B cell (primary cell): Measurements from ENCODE around the gene MYCBPAP. TPM values are rescaled to one million over a fixed set of nuclear protein-coding genes. Genes with fewer than 3 reads are reported as not detected.

ENCODE experiments used
- ATAC-seq: fragments of 200-7000 bp; cut with Tn5 transposase; one replicate; pipeline ENCODE4 v1.10.0; 2021; ENCODE audit warnings: low read depth, mild to moderate bottlenecking, moderate number of reproducible peaks, moderate library complexity
- CTCF ChIA-PET: fragments of 350-600 bp; sonication (Branson Sonifier 250); formaldehyde crosslinking; loops from one replicate; lab custom pipeline; 2021; ENCODE audit warnings: antibody characterized with exemption, inconsistent platforms; lab: Charles Lee
- POLR2A ChIA-PET: fragments of 350-600 bp; sonication (Branson Sonifier 250); formaldehyde crosslinking; loops from one replicate; lab custom pipeline; 2021; ENCODE audit warnings: antibody characterized with exemption; lab: Charles Lee
- DNase-seq: peaks from one replicate; pipeline ENCODE4 v3.0.0; 2013
- H2AFZ ChIP-seq: 2 replicates; pipeline ENCODE4 v1.6.1; 2012; ENCODE audit warnings: mild to moderate bottlenecking, low read depth, low read length; ENCODE audit not compliant: insufficient read depth, poor library complexity, severe bottlenecking
- H3K27ac ChIP-seq, 2 donors: 1 replicate in 1 of 2; 2 replicates in 1 of 2; pipeline ENCODE4 v1.5.1; 2012 to 2013; ENCODE audit warnings: low read length in 2 of 2, mild to moderate bottlenecking in 2 of 2, moderate library complexity in 1 of 2
- H3K27me3 ChIP-seq, 4 experiments: fragments of 200-600 bp in 1 of 4; sonication (generic) in 1 of 4; replicated peaks in 1 of 4; 1 replicate in 2 of 4; 2 replicates in 2 of 4; pipeline versions ENCODE4 v1.6.1 to v1.7.0; 2013 to 2016; ENCODE audit warnings: low read length in 3 of 4, mild to moderate bottlenecking in 2 of 4, mixed read lengths in 1 of 4, moderate library complexity in 1 of 4; ENCODE audit not compliant: insufficient read depth in 4 of 4, control insufficient read depth in 3 of 4; ENCODE audit errors: control extremely low read depth in 1 of 4
- H3K36me3 ChIP-seq, 2 experiments: replicated peaks in 1 of 2; 1 replicate in 1 of 2; 2 replicates in 1 of 2; pipeline versions ENCODE4 v1.6.1 to v1.7.1; 2013; ENCODE audit warnings: low read length in 1 of 2; ENCODE audit not compliant: insufficient read depth in 2 of 2, control insufficient read depth in 1 of 2; ENCODE audit errors: control extremely low read depth in 1 of 2, extremely low read depth in 1 of 2
- H3K4me1 ChIP-seq, 2 donors: fragments of 200-600 bp in 1 of 2; sonication (generic) in 1 of 2; 1 replicate in 1 of 2; 2 replicates in 1 of 2; pipeline versions ENCODE4 v1.5.1 to v1.6.1; 2013 to 2017; ENCODE audit warnings: low read length in 2 of 2; ENCODE audit not compliant: control insufficient read depth in 2 of 2, insufficient read depth in 2 of 2
- H3K4me2 ChIP-seq: replicated peaks from 2 replicates; pipeline ENCODE3; 2012; ENCODE audit warnings: mild to moderate bottlenecking, low read depth, low read length; ENCODE audit not compliant: poor library complexity, severe bottlenecking
- H3K4me3 ChIP-seq, 5 experiments: fragments of 200-600 bp in 1 of 5; sonication (generic) in 1 of 5; 1 replicate in 3 of 5; 2 replicates in 2 of 5; pipeline versions ENCODE4 v1.5.1 to v1.7.0; 2011 to 2016; ENCODE audit warnings: low read length in 4 of 5, mild to moderate bottlenecking in 4 of 5, low read depth in 2 of 5, control low read depth in 1 of 5, moderate library complexity in 1 of 5; ENCODE audit not compliant: insufficient read depth in 1 of 5; ENCODE audit errors: control extremely low read depth in 1 of 5, extremely low read depth in 1 of 5
- H3K79me2 ChIP-seq: fragments of 200-600 bp; sonication (generic); one replicate; pipeline ENCODE4 v1.6.0; 2016; ENCODE audit warnings: low read length; ENCODE audit not compliant: control insufficient read depth, insufficient read depth
- H3K9ac ChIP-seq: fragments of 200-600 bp; sonication (generic); 2 replicates; pipeline ENCODE4 v1.6.1; 2017; ENCODE audit warnings: mild to moderate bottlenecking, low read length, moderate library complexity
- H3K9me3 ChIP-seq, 3 donors: one replicate each; pipeline versions ENCODE4 v1.6.1 to v1.7.1; 2013; ENCODE audit warnings: low read length in 2 of 3; ENCODE audit not compliant: control insufficient read depth in 2 of 3, insufficient read depth in 1 of 3; ENCODE audit errors: control extremely low read depth in 1 of 3
- H4K20me1 ChIP-seq: 2 replicates; pipeline ENCODE4 v1.6.0; 2012; ENCODE audit warnings: mild to moderate bottlenecking, low read length; ENCODE audit not compliant: insufficient read depth, control insufficient read depth, poor library complexity, severe bottlenecking
- H3K27ac Mint-ChIP-seq: one replicate; pipeline ENCODE4 v1.8.0; 2021; ENCODE audit warnings: mixed read lengths
- H3K27me3 Mint-ChIP-seq: one replicate; pipeline ENCODE4 v1.8.0; 2021; ENCODE audit warnings: mixed read lengths
- H3K4me1 Mint-ChIP-seq: one replicate; pipeline ENCODE4 v1.8.0; 2021; ENCODE audit warnings: mixed read lengths
- H3K4me3 Mint-ChIP-seq: one replicate; pipeline ENCODE4 v1.8.0; 2021; ENCODE audit warnings: mixed read lengths
- H3K9me3 Mint-ChIP-seq: one replicate; pipeline ENCODE4 v1.8.0; 2022; ENCODE audit warnings: mixed read lengths; ENCODE audit not compliant: insufficient read depth
- CTCF ChIP-seq: fragments of 200-600 bp; IDR thresholded peaks from one replicate; pipeline ENCODE4 v1.8.0; 2022; ENCODE audit warnings: antibody characterized with exemption, mild to moderate bottlenecking
- EZH2 ChIP-seq: IDR thresholded peaks from 2 replicates; pipeline ENCODE4 v1.6.1; 2012; ENCODE audit warnings: borderline replicate concordance, low read depth, mild to moderate bottlenecking, moderate library complexity, low read length; ENCODE audit not compliant: insufficient read depth, poor library complexity, severe bottlenecking
- WGBS: methylation state at CpG from one replicate; pipeline ENCODE4 v1.1.5; 2013; ENCODE audit warnings: missing lambda C conversion rate; ENCODE audit not compliant: insufficient coverage; 5-methylcytosine and 5-hydroxymethylcytosine counted together
- intact Hi-C: fragments of 100-400 bp; cut with micrococcal nuclease; formaldehyde crosslinking; loops from one replicate; pipeline ENCODE4 v1.10.0; 2022
- polyA plus RNA-seq: library from polyadenylated mRNA; depleted of rRNA; stranded (reverse); fragments of >200 nt; gene quantifications from 2 replicates; pipeline ENCODE4 v1.2.3, GENCODE V29; 2012
- total RNA-seq, 2 donors: library from RNA; stranded (reverse); fragments of 120-200 nt in 1 of 2; gene quantifications; 1 replicate in 1 of 2; 2 replicates in 1 of 2; pipeline versions ENCODE4 v1.2.3 to v1.2.4, GENCODE V29; 2013 to 2022

MYCBPAP gene
- total and polyA plus RNA-seq, 2 donors (not counting 1 experiment from before 2014, with no cell fraction given), result 1.9 to 5.1 TPM

- DNase-seq (peak; percentile 92), ATAC-seq (peak; percentile 87)
- Mint-ChIP-seq H3K9me3 (no peaks in the 10 kb centered on the region), H3K4me1 (peaks cover 19% of the 10 kb centered on the region), H3K27ac (peak within 1 kb of the TSS; percentile 78), H3K27me3 (peaks cover 7% of the 10 kb centered on the region), H3K4me3 (peak within 1 kb of the TSS; percentile 84)
- Histone ChIP-seq H3K79me2 (no peaks in the 10 kb centered on the region), H3K9me3 (no peaks in the 10 kb centered on the region), H3K4me1 (peaks cover 14 to 21% of the 10 kb centered on the region in 2 donors), H3K9ac (peak within 1 kb of the TSS; percentile 68), H3K36me3 (peaks cover 0 to 3% of the 10 kb centered on the region in 2 experiments), H3K4me2 (peak within 1 kb of the TSS; percentile 94), H3K4me3 (peak within 1 kb of the TSS in 4 of 5 experiments; percentile 20 to 62 (median 52)), H3K27me3 (peaks cover 0 to 11% (median 5%) of the 10 kb centered on the region in 4 experiments), H3K27ac (peak within 1 kb of the TSS in 1 of 2 donors; percentile 40), H2AFZ (peak within 1 kb of the TSS; percentile 87), H4K20me1 (no peaks in the 10 kb centered on the region)
- POLR2A ChIA-PET, result interaction anchor here (0.5 to 1.0 kb wide), 3 partner anchors 171 to 805 kb away, joined by 3 to 8 read pairs (median 3); no protein-coding TSS in a partner anchor
- intact Hi-C loops, result loop anchor here (1.0 to 5.0 kb wide), 4 partner anchors 13 to 620 kb away; partner anchors contain the start of genes CACNA1G and NME2
- WGBS, result 4% methylated on average over 42 of the region's 42 CpGs
- no peak for TF ChIP-seq EZH2
- peak; percentile 98 for TF ChIP-seq CTCF
- CTCF ChIA-PET, result interaction anchor here (0.6 to 4.8 kb wide), 9 partner anchors 9 to 295 kb away, joined by 3 to 45 read pairs (median 5); partner anchors contain the start of gene CACNA1G
Measured at GRCh38 chr17:50547035-50547735, 38.9 kb downstream of the MYCBPAP start, which contains the start of gene SPATA20. Gene SPATA20 (plus strand): TSS chr17:50547174. CDS start chr17:50547209, 35 bp downstream.
